Limb (tissue), 2 donors: ENCODE results near the gene SMARCA4.
"Not testable (repeated sequence)": the region's sequence is repeated elsewhere in the genome, so short reads cannot be mapped to it uniquely, and the experiment has no call there.

Source experiments
- DNase-seq, 2 donors: peaks; one replicate each; pipeline ENCODE4 v3.0.0-alpha.2; 2016; ENCODE audit errors: extremely low spot score in 2 of 2

The SMARCA4 gene

GRCh38 chr19:11064831-11065303 is 104.0 kb downstream of the SMARCA4 start:
- DNase-seq, result no peak

DNA sequence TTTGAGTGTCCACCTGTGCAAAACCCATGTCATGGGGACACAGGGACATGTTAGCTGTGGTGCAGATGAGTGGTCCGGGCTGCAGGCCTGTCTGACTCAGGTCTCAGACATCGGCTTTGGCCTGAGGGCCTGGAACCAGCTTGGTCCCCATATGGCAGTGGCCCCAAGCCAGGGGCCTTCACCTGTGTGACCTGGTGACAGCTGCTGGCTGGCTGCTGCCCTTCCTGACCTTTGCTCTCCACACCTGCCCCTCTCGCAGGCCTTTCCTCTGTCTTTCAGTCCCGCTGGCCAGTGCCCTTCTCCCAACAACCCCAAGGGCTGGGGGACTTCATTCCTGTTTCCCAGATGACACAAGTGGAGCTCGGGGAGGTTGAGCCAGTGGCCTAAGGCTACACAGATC is 105.5 kb downstream of the SMARCA4 start:
- DNase-seq, result no peak

- no peak for DNase-seq
Observed at GRCh38 chr19:11067356-11068113, 106.7 kb downstream of the SMARCA4 start.

- DNase-seq, result no peak
Observed at GRCh38 chr19:11069561-11069960, 108.7 kb downstream of the SMARCA4 start.

- no peak for DNase-seq
Observed at GRCh38 chr19:11070123-11070522, 109.3 kb downstream of the SMARCA4 start.

- no peak for DNase-seq
Observed at GRCh38 chr19:11073568-11073967, 112.7 kb downstream of the SMARCA4 start.

GRCh38 chr19:11076792-11077191 is 116.0 kb downstream of the SMARCA4 start:
- DNase-seq, result not testable (repeated sequence)

GRCh38 chr19:11078893-11079292 is 118.1 kb downstream of the SMARCA4 start:
- DNase-seq, result no peak

DNA sequence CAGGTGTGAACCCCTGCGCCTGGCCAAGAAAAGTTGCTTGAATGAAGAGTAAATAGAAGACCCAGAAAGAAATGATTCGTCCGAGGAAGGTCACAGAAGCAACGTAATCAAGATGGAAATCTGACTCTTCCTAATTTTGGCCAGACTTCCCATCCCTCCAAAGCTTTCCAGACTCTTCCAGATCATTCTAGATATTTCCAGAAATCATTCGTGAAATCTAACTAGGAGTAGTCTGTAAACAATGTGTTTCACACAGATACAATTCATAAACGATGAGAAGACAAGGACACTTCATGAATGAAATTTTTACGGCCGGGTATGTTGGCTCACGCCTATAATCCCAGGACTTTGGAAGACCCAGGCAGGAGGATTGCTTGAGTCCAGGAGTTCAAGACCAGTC is 119.2 kb downstream of the SMARCA4 start:
- DNase-seq, result no peak

DNA sequence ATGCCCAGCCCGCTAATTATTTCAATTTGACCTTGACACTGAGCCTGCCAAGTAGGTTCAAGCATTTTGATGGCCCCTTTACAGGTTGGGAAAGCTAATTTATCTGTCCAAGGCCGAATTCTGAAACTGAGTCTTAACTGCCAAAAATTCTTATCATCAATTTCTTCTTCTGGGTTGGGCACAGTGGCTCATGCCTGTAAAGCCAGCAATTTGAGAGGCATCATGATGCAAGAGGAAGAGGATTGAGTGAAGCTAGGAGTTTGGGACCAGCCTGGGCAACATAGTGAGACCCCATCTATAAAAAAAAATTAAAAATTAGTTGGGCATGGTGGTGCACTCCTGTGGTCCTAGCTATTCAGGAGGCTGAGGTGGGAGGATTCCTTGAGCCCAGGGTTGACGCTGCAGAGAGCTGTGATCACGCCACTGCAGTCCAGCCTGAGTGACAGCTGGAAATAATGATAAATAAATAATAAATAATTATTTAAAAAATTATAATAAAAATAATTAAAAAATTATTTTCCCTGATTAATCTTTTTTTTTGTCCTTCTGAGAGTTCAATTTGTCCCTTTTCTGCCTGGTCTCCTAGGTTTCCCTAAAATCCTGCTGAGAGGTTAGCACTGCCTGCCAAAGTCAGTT is 127.2 kb downstream of the SMARCA4 start:
- no peak for DNase-seq

GRCh38 chr19:11088506-11089253 is 127.8 kb downstream of the SMARCA4 start:
- peak; percentile 24 to 55 for DNase-seq

GRCh38 chr19:11089254-11090013 is 128.6 kb downstream of the SMARCA4 start, which contains the start of gene LDLR:
Gene LDLR (plus strand): TSS chr19:11089463. CDS start chr19:11089549, 86 bp downstream.
- peak; percentile 84 to 92 for DNase-seq

DNA sequence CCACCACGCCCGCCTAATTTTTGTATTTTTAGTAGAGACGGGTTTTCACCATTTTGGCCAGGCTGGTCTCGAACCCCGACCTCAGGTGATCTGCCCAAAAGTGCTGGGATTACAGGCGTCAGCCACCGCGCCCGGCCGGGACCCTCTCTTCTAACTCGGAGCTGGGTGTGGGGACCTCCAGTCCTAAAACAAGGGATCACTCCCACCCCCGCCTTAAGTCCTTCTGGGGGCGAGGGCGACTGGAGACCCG is 129.1 kb downstream of the SMARCA4 start:
- not testable (repeated sequence) for DNase-seq

- DNase-seq, result peak; percentile 95 to 97
Observed at GRCh38 chr19:11090264-11090996, 129.6 kb downstream of the SMARCA4 start.

GRCh38 chr19:11090997-11091702 is 130.3 kb downstream of the SMARCA4 start:
- DNase-seq, result no peak

- DNase-seq, result peak; percentile 63 to 64
Observed at GRCh38 chr19:11091703-11092153, 130.9 kb downstream of the SMARCA4 start.

DNA sequence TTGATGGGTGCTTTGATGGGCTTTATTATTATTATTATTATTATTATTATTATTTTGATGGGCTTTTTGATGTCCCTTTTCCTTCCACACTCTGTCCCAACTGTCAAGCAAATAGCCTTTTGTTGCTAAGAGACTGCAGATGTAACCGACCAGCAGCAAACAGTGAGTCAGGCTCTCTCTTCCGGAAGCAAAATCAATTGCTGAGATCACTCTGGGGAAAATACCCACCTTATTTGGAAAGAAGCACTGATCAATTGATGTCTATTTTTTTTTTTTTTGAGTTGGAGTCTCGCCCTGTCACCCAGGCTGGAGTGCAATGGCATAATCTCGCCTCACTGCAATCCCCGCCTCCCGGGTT is 131.3 kb downstream of the SMARCA4 start:
- no peak for DNase-seq

DNA sequence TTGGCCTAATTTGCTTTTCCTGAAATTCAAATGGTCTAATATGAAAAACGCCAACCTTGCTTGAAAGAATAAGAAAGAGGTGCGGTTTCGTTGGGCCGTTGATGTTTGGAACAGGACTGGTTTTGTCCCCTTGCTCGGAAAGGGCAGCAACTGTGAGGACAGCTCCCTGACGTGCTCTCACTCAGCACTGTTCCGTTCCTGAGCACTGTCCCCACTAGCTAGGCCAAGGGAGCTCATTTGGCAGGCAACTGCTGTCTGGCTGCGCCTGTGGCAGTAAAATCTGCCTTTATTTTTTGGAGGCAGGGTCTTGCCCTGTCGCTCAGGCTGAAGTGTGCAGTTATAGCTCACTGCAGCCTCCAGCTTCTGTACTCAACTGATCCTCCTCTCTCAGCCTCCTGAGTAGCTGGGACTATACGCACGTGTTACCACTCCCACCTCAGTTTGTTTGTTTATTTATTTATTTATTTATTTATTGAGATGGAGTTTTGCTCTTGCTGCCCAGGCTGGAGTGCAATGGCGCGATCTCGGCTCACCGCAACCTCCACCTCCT is 132.9 kb downstream of the SMARCA4 start:
- no peak for DNase-seq

GRCh38 chr19:11094520-11094894 is 133.7 kb downstream of the SMARCA4 start:
- no peak for DNase-seq

- DNase-seq, result peak; percentile 63 to 82
Observed at GRCh38 chr19:11096210-11096841, 135.5 kb downstream of the SMARCA4 start.
